Stromal cell of bone marrow (primary cell): ENCODE measurements around the gene RNU6-9.

ENCODE experiments used
- DNase-seq: peaks from one replicate; pipeline ENCODE4 v3.0.0-alpha.2; 2012; ENCODE audit warnings: low read depth

RNU6-9 gene

GRCh38 chr19:899336-900042 is 6.2 kb downstream of the RNU6-9 start:
- no peak for DNase-seq

GRCh38 chr19:900043-900301 is 6.7 kb downstream of the RNU6-9 start:
- DNase-seq, result no peak

GRCh38 chr19:900302-901111 is 7.2 kb downstream of the RNU6-9 start:
- no peak for DNase-seq

GRCh38 chr19:901216-902092 is 8.2 kb downstream of the RNU6-9 start:
- DNase-seq, result no peak

GRCh38 chr19:902093-902370 is 8.7 kb downstream of the RNU6-9 start:
- DNase-seq, result no peak

GRCh38 chr19:902446-903226 is 9.4 kb downstream of the RNU6-9 start:
- no peak for DNase-seq

- no peak for DNase-seq
These were observed 10.0 kb downstream of the RNU6-9 start for GRCh38 chr19:903266-903797.

GRCh38 chr19:904545-904944 is 11.3 kb downstream of the RNU6-9 start:
- no peak for DNase-seq

- no peak for DNase-seq
These were observed 13.2 kb downstream of the RNU6-9 start for GRCh38 chr19:906480-906879.

GRCh38 chr19:907183-907853 is 14.0 kb downstream of the RNU6-9 start:
- DNase-seq, result no peak

- no peak for DNase-seq
These were observed 18.1 kb downstream of the RNU6-9 start for GRCh38 chr19:911197-912033.

GRCh38 chr19:912181-913079 is 19.1 kb downstream of the RNU6-9 start:
- no peak for DNase-seq

GRCh38 chr19:913080-913748 is 19.9 kb downstream of the RNU6-9 start, which contains the start of gene R3HDM4:
Gene R3HDM4, minus strand, starts transcription at chr19:913219. Its CDS starts 62 bp downstream, at chr19:913157.
- DNase-seq, result no peak

- no peak for DNase-seq
These were observed 23.5 kb downstream of the RNU6-9 start for GRCh38 chr19:916645-917322.

GRCh38 chr19:917323-918151 is 24.3 kb downstream of the RNU6-9 start, which contains the start of gene KISS1R:
Gene KISS1R, plus strand, starts transcription at chr19:917333. Its CDS starts 170 bp downstream, at chr19:917503.
- no peak for DNase-seq

- no peak for DNase-seq
These were observed 24.8 kb downstream of the RNU6-9 start for GRCh38 chr19:918152-918437.

- DNase-seq, result no peak
These were observed 25.4 kb downstream of the RNU6-9 start for GRCh38 chr19:918481-919198.
